Activated naive CD8-positive, alpha-beta T cell treated with anti-CD3 and anti-CD28 coated beads, Interleukin-2, amount 10 ng/mL, durations not matched to agents 7 days and 5 days (primary cell): ENCODE measurements around the gene DLAT. TPM values are rescaled to one million over a fixed set of nuclear protein-coding genes. Genes with fewer than 3 reads are reported as not detected.
"Not testable (repeated sequence)": the region's sequence is repeated elsewhere in the genome, so short reads cannot be mapped to it uniquely, and the experiment has no call there.

Source experiments
- ATAC-seq: fragments of 150-1000 bp; cut with Tn5 transposase; one replicate; pipeline ENCODE4 v1.10.0; 2021; ENCODE audit warnings: low read depth, moderate library complexity
- POLR2A ChIA-PET: fragments of 350-600 bp; sonication (Branson Sonifier 250); formaldehyde crosslinking; loops from one replicate; lab custom pipeline; 2021; ENCODE audit warnings: antibody characterized with exemption; lab: Charles Lee
- DNase-seq: peaks from one replicate; pipeline ENCODE4 v3.0.0; 2021
- H3K27ac Mint-ChIP-seq: one replicate; pipeline ENCODE4 v1.8.0; 2022; ENCODE audit warnings: mild to moderate bottlenecking, mixed read lengths
- H3K27me3 Mint-ChIP-seq: one replicate; pipeline ENCODE4 v1.8.0; 2022; ENCODE audit warnings: mild to moderate bottlenecking, moderate library complexity, mixed read lengths
- H3K36me3 Mint-ChIP-seq: one replicate; pipeline ENCODE4 v1.8.0; 2021; ENCODE audit warnings: mild to moderate bottlenecking, mixed read lengths
- H3K4me1 Mint-ChIP-seq: one replicate; pipeline ENCODE4 v1.8.0; 2021; ENCODE audit warnings: mixed read lengths
- H3K4me3 Mint-ChIP-seq: one replicate; pipeline ENCODE4 v1.8.0; 2022; ENCODE audit warnings: mild to moderate bottlenecking, moderate library complexity, mixed read lengths
- H3K9me3 Mint-ChIP-seq: one replicate; pipeline ENCODE4 v1.8.0; 2021; ENCODE audit warnings: mixed read lengths
- total RNA-seq, 2 experiments: library from RNA; stranded (reverse); gene quantifications; one replicate each; pipeline ENCODE4 v1.2.3, GENCODE V29; 2021

Gene DLAT
- total RNA-seq, 2 experiments from 2014 or later = 26.0 to 28.5 TPM

DNA sequence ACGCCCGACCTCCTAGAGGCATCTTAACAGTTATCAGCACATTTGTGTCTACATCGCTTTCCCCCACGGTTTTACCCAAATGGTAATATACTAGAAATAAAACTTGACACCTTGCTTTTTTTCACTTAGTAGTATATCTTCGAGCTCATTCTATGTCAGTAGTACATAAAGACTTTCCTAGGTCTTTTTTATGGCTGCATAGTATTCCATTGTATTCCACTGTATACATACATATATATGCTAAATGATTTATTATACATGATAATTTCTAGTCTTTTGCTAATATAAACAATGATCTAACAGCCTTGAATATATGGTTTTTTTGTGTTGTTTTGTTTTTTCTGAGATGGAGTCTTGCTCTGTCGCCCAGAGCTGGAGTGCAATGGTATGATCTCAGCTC lies 34.8 kb upstream of the DLAT start:
- no peak for ATAC-seq
- POLR2A ChIA-PET = no interaction called here
- H3K27ac Mint-ChIP-seq = no peak overlapping the region
- H3K4me3 Mint-ChIP-seq = no peak overlapping the region
- H3K9me3 Mint-ChIP-seq = no peaks in the 10 kb centered on the region
- H3K36me3 Mint-ChIP-seq = peaks cover 3% of the 10 kb centered on the region
- H3K27me3 Mint-ChIP-seq = no peaks in the 10 kb centered on the region
- no peak for DNase-seq
- no peaks in the 10 kb centered on the region for H3K4me1 Mint-ChIP-seq

DNA sequence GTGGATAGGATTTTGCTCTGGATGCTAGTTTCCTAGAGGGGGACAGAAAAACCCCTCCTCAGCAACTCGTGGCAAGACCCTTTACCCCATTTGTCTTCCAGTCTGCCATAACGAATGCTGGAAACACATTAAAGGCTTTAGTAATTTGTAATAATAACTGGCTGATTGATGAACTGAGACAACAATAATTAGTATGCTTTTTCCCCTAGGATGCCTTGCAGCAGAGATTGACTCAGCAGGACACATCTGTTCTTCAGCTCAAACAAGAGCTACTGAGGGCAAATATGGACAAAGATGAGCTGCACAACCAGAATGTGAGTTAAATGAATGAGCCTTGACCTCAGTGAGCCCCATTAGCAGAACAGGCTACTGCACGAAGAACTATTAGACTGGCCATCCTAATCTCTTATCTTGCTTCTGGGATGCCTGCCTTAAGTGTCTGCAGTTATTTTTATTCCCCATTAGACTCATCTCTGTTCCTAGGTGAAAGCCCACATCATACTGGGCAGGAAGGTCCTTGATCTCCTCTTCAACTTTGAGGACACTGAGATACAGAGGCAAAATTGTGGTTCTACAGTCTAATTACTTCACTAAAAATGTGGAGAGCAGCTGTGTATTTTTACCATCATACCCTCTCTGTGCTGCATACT lies 32.9 kb upstream of the DLAT start:
- H3K27me3 Mint-ChIP-seq = no peaks in the 10 kb centered on the region
- no peak for DNase-seq
- no peak overlapping the region for H3K4me3 Mint-ChIP-seq
- H3K9me3 Mint-ChIP-seq = no peaks in the 10 kb centered on the region
- ATAC-seq = no peak
- POLR2A ChIA-PET = no interaction called here
- H3K36me3 Mint-ChIP-seq = no peaks in the 10 kb centered on the region
- H3K27ac Mint-ChIP-seq = no peak overlapping the region
- no peaks in the 10 kb centered on the region for H3K4me1 Mint-ChIP-seq

DNA sequence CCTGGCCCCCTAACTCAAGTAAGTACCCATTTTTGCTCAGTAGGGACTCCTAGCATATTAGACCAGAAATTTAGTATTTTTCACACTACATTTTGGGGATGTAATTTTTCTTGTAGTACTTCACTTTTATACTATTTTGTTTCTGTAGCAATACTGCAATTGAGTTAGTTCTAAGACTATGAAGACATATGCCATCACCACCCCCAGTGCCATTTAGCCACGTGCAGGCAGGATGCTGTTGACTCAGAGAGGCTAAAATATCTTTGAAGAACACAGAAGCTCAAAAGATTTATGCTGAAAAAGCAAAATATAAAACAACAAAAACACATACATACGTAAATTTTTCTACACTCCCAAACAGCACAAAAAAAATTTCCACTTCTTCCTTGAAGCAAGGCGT lies 29.1 kb upstream of the DLAT start:
- H3K27me3 Mint-ChIP-seq = no peaks in the 10 kb centered on the region
- POLR2A ChIA-PET = no interaction called here
- H3K4me1 Mint-ChIP-seq = peaks cover 2% of the 10 kb centered on the region

DNA sequence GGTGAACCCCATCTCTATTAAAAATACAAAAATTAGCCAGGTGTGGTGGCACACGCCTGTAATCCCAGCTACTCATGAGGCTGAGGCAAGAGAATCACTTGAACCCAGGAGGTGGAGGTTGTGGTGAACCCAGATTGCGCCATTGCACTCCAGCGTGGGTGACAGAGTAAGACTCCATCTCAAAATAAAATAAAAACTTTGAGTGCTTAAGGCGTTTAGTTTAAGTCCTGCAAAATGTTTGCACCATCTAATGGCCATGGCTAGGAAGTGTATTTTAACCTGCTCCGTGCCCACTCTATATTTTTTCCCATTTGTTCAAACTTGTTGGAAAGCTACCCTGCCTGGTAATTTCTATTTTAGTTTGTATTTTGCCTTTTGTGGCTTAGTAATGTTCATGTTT lies 28.5 kb upstream of the DLAT start:
- H3K27me3 Mint-ChIP-seq, H3K4me3 Mint-ChIP-seq, H3K9me3 Mint-ChIP-seq, POLR2A ChIA-PET, H3K4me1 Mint-ChIP-seq, DNase-seq, ATAC-seq, H3K36me3 Mint-ChIP-seq, H3K27ac Mint-ChIP-seq: not testable (repeated sequence)

More for the DNA sequence above, 29.1 kb upstream of the DLAT start:
- no peak overlapping the region for H3K27ac Mint-ChIP-seq
- H3K9me3 Mint-ChIP-seq = no peaks in the 10 kb centered on the region
- H3K4me3 Mint-ChIP-seq = no peak overlapping the region
- DNase-seq (no peak), ATAC-seq (no peak)
- no peaks in the 10 kb centered on the region for H3K36me3 Mint-ChIP-seq

DNA sequence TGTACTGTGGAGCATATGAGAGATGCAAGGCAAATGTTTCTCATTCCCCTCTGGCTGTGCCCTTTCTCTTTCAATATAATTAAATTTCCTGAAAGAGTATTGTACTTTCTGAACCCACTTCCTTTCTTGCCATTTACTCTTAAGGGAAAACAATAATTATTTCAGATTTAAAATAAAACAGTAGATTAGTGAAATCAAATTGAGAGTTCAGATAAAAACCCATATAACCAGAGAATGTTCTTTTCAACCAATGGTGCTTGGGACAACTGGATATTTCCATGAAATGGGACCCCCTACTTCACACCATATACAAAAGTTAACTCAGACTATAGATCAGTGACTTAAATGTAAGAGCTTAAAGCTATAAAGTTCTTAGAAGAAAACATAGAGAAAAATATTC lies 26.1 kb upstream of the DLAT start:
- POLR2A ChIA-PET = no interaction called here
- no peaks in the 10 kb centered on the region for H3K9me3 Mint-ChIP-seq
- no peak for DNase-seq
- no peaks in the 10 kb centered on the region for H3K27me3 Mint-ChIP-seq
- H3K4me3 Mint-ChIP-seq = no peak overlapping the region
- peaks cover 2% of the 10 kb centered on the region for H3K4me1 Mint-ChIP-seq
- no peaks in the 10 kb centered on the region for H3K36me3 Mint-ChIP-seq
- no peak for ATAC-seq
- no peak overlapping the region for H3K27ac Mint-ChIP-seq

DNA sequence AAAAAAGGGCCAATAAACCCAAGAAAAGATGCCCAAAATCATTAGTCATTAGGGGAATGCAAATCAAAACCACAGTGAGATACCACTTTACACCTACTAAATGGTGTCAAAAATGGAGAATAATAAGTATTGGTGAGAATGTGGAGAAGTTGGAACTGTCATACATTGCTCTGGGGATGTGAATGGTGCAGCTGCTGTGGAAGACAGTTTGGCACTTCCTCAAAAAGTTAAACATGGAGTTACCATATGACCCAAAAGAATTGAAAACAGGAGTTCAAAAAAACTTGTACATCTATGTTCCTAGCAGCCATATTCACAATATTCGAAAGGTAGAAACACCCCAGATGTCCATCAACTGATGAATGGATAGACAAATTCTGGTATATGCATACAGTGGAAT lies 24.5 kb upstream of the DLAT start:
- POLR2A ChIA-PET = no interaction called here
- Mint-ChIP-seq H3K27ac (no peak overlapping the region), H3K4me3 (no peak overlapping the region), H3K36me3 (no peaks in the 10 kb centered on the region), H3K27me3 (peaks cover 3% of the 10 kb centered on the region), H3K4me1 (peaks cover 2% of the 10 kb centered on the region), H3K9me3 (no peaks in the 10 kb centered on the region)
- no peak for DNase-seq
- ATAC-seq = no peak

DNA sequence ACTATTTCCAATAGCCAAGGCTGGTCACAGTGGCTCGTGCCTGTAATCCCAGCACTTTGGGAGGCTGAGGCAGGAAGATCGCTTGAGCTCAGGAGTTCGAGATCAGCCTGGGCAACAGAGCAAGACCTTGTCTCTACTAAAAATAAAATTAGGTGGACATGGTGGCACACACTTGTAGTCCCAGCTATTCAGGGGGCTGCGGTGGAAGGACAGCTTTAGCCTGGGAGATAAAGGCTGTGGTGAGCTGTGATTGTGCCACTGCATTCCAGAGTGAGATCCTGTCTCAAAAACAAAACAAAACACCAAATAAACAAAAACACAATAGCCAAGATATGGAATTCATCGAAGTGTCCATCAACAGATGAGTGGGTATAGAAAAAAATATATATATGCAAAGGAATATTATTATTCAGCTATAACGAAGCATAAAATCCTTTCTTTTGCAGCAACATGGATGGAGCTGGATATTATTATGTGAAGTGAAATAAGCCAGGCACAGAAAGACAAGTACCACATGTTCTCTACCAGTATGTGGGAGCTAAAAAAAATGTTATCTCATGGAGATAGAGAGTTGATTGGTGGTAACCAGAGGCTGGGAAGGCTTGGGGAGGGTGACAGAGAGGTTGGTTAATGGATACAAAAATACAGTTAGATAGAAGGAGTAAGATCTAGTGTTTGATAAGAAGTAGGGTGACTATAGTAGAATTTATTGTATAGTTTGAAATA lies 22.6 kb upstream of the DLAT start:
- no peak overlapping the region for H3K27ac Mint-ChIP-seq
- H3K36me3 Mint-ChIP-seq = no peaks in the 10 kb centered on the region
- no peaks in the 10 kb centered on the region for H3K9me3 Mint-ChIP-seq
- H3K4me1 Mint-ChIP-seq = peaks cover 2% of the 10 kb centered on the region
- POLR2A ChIA-PET = no interaction called here
- peaks cover 6% of the 10 kb centered on the region for H3K27me3 Mint-ChIP-seq
- no peak overlapping the region for H3K4me3 Mint-ChIP-seq
- ATAC-seq (no peak), DNase-seq (no peak)

DNA sequence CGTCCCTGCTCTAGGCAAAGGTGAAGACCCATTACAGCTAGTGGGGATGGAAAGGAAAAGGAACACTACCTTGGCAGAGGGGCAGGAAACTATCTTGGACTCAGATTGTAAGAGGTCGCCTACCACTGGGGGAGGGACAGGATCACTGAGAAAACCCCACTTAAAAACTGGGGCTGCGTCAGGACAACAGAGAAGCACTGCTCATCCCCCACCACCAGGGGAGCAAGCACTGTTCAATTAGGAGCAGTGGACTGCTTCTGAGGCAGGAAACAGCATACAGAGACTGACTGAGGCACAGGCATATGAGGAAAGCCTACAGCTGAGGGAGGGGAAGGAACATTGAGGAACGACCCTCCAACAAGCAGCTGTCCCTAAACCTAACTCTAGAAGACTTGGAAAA lies 20.8 kb upstream of the DLAT start:
- ATAC-seq = peak; percentile 68
- no peak for DNase-seq
- POLR2A ChIA-PET = no interaction called here
- Mint-ChIP-seq H3K4me3 (no peak overlapping the region), H3K9me3 (no peaks in the 10 kb centered on the region), H3K27ac (no peak overlapping the region), H3K4me1 (no peaks in the 10 kb centered on the region), H3K27me3 (peaks cover 16% of the 10 kb centered on the region), H3K36me3 (no peaks in the 10 kb centered on the region)

DNA sequence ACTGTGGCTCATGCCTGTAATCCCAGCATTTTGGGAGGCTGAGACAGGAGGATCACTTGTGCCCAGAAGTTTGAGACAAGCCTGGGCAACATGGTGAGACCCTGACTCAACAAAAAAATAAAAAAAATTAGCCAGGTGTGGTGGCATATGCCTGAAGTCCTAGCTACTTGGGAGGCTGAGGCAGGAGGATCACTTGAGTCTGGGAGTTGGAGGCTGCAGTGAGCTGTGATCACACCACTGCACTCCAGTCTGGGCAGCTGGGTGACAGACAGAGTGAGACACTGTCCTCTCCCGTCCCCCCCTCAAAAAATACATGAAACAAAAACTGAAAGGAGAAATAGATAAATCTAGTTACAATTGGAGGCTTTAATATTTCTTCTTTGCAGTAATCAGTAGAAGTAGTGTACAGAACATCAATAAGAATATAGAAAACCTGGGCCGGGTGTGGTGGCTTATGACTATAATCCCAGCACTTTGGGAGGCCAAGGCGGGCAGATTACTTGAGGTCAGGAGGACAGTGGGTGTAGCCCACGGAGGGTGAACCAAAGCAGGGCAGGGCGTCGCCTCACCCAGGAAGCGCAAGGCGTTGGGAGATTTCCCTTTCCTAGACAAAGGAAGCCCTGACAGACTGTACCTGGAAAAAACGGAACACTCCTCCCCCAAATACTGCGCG lies 19.6 kb upstream of the DLAT start:
- DNase-seq = no peak
- Mint-ChIP-seq H3K27me3 (peaks cover 22% of the 10 kb centered on the region), H3K4me1 (no peaks in the 10 kb centered on the region), H3K36me3 (no peaks in the 10 kb centered on the region), H3K9me3 (peaks cover 2% of the 10 kb centered on the region), H3K27ac (no peak overlapping the region), H3K4me3 (no peak overlapping the region)
- no peak for ATAC-seq
- POLR2A ChIA-PET = no interaction called here

DNA sequence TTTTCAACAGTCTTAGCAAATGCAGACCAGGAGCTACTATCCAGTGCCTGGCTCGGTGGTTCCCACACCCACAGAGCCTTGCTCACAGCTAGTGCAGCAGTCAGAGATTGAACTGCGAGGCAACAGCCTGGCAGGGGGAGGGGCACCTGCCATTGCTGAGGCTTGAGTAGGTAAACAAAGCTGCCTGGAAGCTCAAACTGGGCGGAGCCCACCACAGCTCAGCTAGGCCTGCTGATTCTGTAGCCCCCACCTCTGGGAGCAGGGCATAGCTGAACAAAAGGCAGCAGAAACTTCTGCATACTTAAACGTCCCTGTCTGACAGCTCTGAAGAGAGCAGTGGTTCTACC lies 19.1 kb upstream of the DLAT start:
- H3K27ac Mint-ChIP-seq, H3K9me3 Mint-ChIP-seq, H3K36me3 Mint-ChIP-seq, H3K4me3 Mint-ChIP-seq, POLR2A ChIA-PET, ATAC-seq, H3K4me1 Mint-ChIP-seq, DNase-seq: not testable (repeated sequence)
- peaks cover 22% of the 10 kb centered on the region for H3K27me3 Mint-ChIP-seq

DNA sequence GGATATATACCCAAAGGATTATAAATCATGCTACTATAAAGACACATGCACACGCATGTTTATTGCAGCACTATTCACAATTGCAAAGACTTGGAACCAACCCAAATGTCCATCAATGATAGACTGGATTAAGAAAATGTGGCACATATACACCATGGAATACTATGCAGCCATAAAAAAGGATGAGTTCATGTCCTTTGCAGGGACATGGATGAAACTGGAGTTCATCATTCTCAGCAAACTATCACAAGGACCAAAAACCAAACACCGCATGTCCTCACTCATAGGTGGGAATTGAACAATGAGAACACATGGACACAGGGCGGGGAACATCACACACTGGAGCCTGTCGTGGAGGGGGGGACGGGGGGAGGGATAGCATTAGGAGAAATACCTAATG lies 13.8 kb upstream of the DLAT start:
- H3K4me3 Mint-ChIP-seq, H3K9me3 Mint-ChIP-seq, DNase-seq, H3K27ac Mint-ChIP-seq, H3K4me1 Mint-ChIP-seq, H3K36me3 Mint-ChIP-seq, ATAC-seq, POLR2A ChIA-PET: not testable (repeated sequence)
- H3K27me3 Mint-ChIP-seq = peaks cover 21% of the 10 kb centered on the region

DNA sequence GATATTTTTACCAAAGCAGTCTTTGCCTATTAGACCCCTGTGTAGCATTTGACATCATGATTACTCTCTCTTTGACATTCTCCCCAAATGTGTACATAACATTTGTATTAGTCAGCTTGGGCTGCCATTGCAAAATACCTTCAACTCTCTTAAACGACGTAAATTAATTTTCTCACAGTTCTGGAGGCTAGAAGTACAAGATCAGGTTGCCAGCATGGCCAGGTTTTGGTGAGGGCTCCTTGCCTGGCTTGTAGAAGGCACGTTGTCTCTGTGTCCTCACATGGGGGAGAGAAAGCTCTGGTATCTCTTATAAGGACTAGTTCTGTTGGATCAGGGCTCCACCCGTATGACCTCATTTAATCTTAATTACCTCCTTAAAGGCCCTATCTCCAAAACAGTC lies 12.3 kb upstream of the DLAT start:
- POLR2A ChIA-PET = no interaction called here
- no peak for DNase-seq
- Mint-ChIP-seq H3K9me3 (peaks cover 2% of the 10 kb centered on the region), H3K36me3 (peaks cover 1% of the 10 kb centered on the region), H3K4me3 (no peak overlapping the region), H3K4me1 (no peaks in the 10 kb centered on the region), H3K27ac (no peak overlapping the region), H3K27me3 (peaks cover 16% of the 10 kb centered on the region)
- no peak for ATAC-seq

DNA sequence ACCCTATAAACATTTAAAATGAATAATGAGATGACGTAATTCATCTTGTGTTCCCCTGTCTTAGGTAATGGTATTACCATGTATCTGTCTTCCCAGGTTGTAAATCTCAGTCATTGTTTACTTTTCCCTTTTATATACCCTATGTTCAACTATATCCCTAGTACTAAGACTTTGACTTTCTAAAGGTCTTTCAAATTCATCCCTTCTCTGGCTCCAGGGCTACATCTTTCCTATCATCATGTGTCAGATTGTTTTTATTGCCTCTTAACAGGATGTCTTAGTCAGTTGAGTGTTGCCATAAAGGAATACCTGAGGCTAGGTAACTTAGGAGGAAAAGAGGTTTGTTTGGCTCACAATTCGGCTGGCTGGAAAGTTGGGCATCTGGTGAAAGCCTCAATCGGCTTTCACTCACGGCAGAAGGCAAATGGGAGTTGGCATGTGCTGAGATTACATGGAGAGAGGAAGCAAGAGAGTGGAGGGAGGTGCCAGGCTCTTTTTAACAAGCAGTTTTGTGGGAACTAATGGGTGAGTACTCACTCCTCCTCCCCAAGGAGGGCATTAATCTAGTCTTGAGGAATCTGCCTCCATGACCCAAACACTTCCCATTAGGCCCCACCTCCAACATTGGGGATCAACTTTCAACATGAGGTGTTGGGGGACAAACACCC lies 11.6 kb upstream of the DLAT start:
- Mint-ChIP-seq H3K27me3 (peaks cover 9% of the 10 kb centered on the region), H3K4me1 (no peaks in the 10 kb centered on the region), H3K36me3 (peaks cover 1% of the 10 kb centered on the region), H3K27ac (no peak overlapping the region), H3K4me3 (no peak overlapping the region), H3K9me3 (peaks cover 2% of the 10 kb centered on the region)
- ATAC-seq (no peak), DNase-seq (no peak)
- POLR2A ChIA-PET = no interaction called here
